GM12891 (cell line): ENCODE measurements around the gene APOL5.

ENCODE experiments used
- PAX5 ChIP-seq: IDR thresholded peaks from 2 replicates; pipeline ENCODE4 v1.6.1; 2011; ENCODE audit warnings: low read length, moderate library complexity, mild to moderate bottlenecking; ENCODE audit not compliant: insufficient read depth, severe bottlenecking
- POLR2A ChIP-seq: IDR thresholded peaks from 2 replicates; pipeline ENCODE4 v1.6.1; 2011; ENCODE audit warnings: low read depth, low read length, control low read depth
- POLR2AphosphoS5 ChIP-seq: IDR thresholded peaks from 2 replicates; pipeline ENCODE4 v1.6.1; 2011; ENCODE audit warnings: low read depth, low read length, control low read depth
- POU2F2 ChIP-seq: IDR thresholded peaks from 2 replicates; pipeline ENCODE4 v1.6.1; 2011; ENCODE audit warnings: low read depth, mild to moderate bottlenecking, control low read depth, low read length, moderate library complexity
- TAF1 ChIP-seq: IDR thresholded peaks from 2 replicates; pipeline ENCODE4 v1.6.1; 2011; ENCODE audit warnings: low read depth, low read length, control low read depth

DNA sequence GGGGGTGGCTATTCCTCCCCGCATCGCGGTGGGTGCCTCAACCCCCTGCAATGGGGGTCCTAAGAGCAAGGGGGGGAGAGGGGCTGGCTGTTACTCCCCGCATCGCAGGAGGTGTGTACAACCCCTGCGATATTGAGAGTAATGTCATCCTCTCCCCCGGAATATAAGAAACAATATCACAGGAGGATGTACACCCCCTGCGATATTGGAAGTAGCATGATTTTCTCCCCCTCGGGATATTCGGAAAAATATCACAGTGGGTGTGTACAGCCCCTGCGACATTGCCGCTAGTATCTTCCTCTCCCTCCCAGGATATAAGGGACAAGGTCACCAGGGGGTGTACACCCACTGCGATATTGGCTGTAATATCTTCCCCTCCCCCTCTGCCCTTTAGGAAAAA is 22.5 kb upstream of the APOL5 start:
- TF ChIP-seq POLR2A (no peak), POLR2AphosphoS5 (no peak), TAF1 (no peak), PAX5 (no peak), POU2F2 (no peak)
